ENCODE measurements around the gene LSM10.

DNA sequence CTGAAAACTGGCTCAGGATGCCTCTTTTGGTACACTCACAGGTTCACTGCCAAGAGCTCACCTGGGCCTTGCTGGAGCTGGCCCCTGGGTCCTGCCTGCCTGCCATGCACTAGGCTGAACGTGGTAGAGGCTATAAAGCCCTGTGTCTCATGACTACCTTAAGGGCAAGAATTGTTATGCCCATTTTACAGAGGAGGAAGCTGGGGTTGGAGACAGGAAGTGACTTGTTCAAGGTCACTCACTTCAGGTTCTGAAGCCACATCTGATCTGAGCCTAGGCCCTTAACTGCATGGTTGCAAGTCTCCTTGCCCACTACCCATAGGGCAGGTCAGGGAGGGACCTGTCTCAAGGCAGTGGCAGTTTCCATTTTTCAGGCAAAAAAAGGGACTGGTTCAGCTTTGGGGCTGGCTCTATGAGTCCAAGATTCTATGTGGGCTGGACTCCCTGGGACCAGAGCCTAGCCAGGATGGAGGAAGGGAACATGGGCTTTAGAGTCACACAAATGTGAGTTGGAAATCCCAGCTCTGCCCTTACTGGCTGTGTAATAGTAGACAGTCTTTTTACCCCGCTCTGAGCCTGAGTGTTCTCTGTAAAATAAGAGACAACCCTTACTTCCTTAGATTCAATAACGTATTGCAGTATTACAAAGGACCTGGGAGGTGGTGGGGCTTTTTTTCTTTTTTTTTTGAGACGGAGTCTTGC lies 19.8 kb downstream of the LSM10 start:
- TF ChIP-seq, protein P1, sequence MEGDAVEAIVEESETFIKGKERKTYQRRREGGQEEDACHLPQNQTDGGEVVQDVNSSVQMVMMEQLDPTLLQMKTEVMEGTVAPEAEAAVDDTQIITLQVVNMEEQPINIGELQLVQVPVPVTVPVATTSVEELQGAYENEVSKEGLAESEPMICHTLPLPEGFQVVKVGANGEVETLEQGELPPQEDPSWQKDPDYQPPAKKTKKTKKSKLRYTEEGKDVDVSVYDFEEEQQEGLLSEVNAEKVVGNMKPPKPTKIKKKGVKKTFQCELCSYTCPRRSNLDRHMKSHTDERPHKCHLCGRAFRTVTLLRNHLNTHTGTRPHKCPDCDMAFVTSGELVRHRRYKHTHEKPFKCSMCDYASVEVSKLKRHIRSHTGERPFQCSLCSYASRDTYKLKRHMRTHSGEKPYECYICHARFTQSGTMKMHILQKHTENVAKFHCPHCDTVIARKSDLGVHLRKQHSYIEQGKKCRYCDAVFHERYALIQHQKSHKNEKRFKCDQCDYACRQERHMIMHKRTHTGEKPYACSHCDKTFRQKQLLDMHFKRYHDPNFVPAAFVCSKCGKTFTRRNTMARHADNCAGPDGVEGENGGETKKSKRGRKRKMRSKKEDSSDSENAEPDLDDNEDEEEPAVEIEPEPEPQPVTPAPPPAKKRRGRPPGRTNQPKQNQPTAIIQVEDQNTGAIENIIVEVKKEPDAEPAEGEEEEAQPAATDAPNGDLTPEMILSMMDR (IDR thresholded peaks at IDR 0.05) = no peak
- TF ChIP-seq POLR2A (IDR thresholded peaks at IDR 0.05) = no peak

All from heart left ventricle (tissue), 13 donors.